Activated T-helper 1 cell treated with Interleukin-2 at 50 U/mL for 16 hours (primary cell): Measurements from ENCODE around the gene GRAPL.
"Not testable (repeated sequence)": the region's sequence is repeated elsewhere in the genome, so short reads cannot be mapped to it uniquely, and the experiment has no call there.

ENCODE experiments used
- DNase-seq: peaks from one replicate; pipeline ENCODE4 v3.0.0-alpha.2; 2020; ENCODE audit warnings: low read depth

Gene GRAPL

GRCh38 chr17:19188870-19189708 is 61.7 kb downstream of the GRAPL start:
- DNase-seq, result not testable (repeated sequence)

- DNase-seq, result not testable (repeated sequence)
Observed at GRCh38 chr17:19189781-19190405, 62.5 kb downstream of the GRAPL start.

- not testable (repeated sequence) for DNase-seq
Observed at GRCh38 chr17:19196382-19197204, 69.2 kb downstream of the GRAPL start.

- DNase-seq, result not testable (repeated sequence)
Observed at GRCh38 chr17:19202448-19202847, 75.1 kb downstream of the GRAPL start.

DNA sequence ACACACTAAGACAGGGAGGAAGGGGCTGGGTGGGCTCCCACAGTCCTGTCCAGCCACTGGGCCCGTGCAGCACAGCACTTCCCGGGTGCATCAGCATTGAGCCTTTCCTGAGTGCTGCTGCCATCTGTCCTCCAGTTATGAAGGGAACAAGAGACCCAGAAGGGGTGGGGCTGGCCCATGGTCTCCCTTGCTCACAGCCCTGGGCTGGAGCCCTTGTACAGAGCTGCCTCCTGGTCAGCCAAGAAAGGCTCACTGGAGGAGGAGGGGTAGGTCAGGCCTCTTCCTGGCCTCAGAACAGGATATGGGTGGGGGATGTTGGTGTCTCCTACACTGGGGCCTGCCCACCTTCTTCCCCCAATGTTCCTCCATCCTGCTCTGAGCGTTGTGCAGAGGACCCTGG is 76.0 kb downstream of the GRAPL start:
- not testable (repeated sequence) for DNase-seq
